Measurements from ENCODE around the gene ZNF280D.
"Not testable (repeated sequence)": the region's sequence is repeated elsewhere in the genome, so short reads cannot be mapped to it uniquely, and the experiment has no call there.

ZNF280D gene, protein sequence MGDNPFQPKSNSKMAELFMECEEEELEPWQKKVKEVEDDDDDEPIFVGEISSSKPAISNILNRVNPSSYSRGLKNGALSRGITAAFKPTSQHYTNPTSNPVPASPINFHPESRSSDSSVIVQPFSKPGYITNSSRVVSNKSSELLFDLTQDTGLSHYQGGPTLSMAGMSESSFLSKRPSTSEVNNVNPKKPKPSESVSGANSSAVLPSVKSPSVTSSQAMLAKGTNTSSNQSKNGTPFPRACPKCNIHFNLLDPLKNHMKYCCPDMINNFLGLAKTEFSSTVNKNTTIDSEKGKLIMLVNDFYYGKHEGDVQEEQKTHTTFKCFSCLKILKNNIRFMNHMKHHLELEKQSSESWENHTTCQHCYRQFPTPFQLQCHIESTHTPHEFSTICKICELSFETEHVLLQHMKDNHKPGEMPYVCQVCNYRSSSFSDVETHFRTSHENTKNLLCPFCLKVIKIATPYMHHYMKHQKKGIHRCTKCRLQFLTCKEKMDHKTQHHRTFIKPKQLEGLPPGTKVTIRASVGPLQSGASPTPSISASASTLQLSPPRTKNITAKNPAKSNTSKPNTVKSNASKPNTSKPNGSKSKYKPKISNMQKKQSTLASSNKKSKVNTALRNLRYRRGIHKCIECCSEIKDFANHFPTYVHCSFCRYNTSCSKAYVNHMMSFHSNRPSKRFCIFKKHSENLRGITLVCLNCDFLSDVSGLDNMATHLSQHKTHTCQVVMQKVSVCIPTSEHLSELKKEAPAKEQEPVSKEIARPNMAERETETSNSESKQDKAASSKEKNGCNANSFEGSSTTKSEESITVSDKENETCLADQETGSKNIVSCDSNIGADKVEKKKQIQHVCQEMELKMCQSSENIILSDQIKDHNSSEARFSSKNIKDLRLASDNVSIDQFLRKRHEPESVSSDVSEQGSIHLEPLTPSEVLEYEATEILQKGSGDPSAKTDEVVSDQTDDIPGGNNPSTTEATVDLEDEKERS

DNA sequence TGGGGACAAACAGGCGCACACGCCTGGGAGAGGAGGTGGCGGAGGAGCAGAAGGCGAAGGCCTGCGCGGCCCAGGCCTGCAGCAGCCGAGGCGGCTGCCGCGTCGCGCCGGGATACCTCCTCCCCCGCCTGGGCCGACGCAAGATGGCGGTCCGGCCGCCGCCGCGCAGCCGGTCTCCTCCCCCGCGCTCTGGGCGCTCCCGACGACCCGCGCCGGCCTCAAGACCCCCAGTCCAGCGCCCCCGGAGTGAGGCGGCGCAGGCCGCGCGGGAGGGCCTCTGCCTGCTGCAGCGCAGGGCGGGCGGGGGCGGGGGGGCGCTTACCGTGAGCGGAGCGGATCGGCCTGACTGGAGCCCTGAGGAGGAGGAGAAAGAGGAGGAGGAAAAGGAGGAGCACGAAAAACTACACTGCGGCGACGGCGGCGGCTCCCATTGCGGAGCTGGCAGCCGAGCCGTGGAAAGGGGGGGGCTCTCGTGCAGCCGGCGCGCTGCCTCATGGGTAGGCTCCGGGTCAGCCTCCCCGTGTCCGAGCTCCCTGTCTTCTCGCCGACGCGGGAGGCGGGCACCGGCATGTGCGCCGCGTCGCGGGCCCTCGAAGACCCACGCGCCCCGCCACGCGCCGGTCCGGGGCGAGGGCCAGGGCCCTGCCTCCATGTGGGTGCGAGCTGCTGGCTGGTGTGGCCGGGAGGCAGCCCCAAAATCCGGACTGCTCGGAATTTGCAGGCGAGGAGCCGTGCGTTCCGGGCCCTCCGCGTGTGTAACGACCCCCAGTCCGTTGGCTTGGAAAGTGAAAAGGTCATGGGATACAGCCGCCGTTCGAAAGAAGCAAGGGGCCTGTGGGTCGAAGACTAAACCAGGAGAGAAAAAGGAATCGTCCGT, at the start of gene ZNF280D:
Gene ZNF280D (minus strand): TSS at position 374 of the 877 bp plus-strand sequence. CDS start 26,400 bp downstream, outside the sequence.
- DNase-seq: peak; percentile 96

DNA sequence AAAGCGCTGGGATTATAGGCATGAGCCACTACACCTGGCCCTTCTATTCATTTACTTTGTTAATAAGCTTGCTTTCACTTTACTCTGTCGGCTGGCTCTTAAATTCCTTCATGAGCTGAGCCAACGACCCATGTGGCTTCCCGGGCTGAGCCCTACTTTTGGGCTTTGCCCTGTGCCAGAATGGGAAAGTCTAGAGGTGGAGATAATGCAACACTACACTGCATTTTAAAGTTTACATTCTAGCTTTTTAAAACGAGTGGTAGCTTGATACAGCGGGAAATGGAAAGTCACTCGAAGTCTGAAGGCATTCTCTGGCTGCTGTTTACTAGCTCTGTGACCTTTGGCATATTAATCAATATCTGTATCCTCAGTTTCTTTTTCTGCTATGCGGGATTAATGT, 49.0 kb upstream of the ZNF280D start:
- no peak for DNase-seq

DNA sequence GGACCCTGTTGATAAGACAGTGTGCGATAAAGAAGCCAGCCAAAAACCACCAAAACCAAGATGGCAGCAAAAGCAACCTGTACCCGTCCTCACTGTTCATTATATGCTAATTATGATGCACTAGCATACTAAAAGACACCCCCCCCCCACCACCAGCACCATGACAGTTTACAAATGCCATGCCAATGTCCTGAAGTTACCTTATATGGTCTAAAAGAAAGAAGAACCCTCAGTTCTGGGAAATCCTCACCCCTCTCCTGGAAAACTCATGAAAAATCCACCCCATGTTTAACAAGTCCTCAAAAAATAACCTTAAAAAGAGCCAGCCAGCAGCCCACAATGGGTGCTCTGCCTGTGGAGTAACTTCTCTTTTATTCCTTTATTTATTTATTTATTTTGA, 48.4 kb upstream of the ZNF280D start:
- no peak for DNase-seq

DNA sequence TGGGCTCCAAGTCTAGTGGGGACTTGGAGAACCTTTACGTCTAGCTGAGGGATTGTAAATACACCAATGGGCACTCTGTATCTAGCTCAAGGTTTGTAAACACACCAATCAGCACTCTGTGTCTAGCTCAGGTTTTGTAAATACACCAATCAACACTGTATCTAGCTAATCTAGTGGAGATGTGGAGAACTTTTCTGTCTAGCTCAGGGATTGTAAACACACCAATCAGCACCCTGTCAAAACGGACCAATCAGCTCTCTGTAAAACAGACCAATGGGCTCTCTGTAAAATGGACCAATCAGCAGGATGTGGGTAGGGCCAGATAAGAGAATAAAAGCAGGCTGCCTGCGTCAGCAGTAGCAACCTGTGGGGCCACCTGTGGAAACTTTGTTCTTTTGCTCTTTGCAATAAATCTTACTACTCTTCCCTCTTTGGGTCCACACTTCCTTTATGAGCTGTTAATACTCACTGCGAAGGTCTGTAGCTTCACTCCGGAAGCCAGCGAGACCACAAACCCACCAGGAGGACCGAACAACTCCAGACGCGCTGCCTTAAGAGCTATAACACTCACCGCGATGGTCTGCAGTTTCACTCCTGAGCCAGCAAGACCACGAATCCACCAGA, 46.9 kb upstream of the ZNF280D start:
- not testable (repeated sequence) for DNase-seq

DNA sequence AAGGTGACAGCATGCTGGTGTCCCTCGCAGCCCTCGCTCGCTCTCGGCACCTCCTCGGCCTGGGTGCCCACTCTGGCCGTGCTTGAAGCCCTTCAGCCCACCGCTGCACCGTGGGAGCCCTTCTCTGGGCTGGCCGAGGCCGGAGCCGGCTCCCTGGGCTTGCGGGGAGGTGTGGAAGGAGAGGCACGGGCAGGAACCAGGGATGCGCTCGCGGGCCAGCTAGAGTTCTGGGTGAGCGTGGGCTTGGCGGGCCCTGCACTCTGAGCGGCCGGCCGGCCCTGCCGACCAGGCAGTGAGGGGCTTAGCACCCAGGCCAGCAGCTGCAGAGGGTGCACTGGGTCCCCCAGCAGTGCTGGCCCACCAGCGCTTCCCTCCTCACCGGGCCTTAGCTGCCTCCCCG, 46.1 kb upstream of the ZNF280D start:
- not testable (repeated sequence) for DNase-seq

DNA sequence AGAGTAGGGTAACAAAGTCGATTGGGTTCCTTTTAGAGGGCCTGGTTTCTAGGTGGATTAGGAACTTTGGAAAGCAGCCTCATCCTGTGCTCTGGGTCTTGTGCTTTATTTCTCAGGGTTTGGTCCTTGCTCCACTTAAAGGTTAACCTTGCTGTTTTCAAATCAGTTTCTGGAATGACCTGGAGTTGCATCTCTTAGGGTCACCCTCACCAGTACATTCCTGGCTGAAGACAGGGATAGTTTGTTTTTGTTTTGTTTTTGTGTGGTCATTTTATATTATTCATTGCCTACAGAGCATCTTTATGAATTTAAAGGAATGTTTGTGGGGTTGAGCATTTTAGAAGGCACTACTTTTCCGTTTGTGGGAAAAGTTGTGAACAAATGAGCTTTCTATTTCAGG, 45.5 kb upstream of the ZNF280D start:
- no peak for DNase-seq

DNA sequence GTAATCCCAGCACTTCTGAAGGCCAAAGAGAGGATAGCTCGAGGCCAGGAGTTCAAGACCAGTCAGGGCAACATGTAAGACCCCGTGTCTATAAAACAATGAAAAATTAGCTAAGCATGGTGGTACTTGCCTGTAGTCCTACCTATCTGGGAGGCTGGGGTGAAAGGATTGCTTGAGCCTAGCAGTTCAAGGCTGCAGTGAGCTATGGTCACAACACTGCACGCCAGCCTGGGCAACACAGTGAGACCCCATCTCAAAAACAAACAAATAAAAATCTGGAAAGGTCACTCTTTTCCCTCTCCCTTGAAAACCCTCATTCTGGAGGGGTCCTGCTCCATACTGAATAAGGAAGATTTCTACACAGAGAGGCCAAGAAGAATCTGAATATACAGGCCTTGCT, 43.5 kb upstream of the ZNF280D start:
- no peak for DNase-seq

DNA sequence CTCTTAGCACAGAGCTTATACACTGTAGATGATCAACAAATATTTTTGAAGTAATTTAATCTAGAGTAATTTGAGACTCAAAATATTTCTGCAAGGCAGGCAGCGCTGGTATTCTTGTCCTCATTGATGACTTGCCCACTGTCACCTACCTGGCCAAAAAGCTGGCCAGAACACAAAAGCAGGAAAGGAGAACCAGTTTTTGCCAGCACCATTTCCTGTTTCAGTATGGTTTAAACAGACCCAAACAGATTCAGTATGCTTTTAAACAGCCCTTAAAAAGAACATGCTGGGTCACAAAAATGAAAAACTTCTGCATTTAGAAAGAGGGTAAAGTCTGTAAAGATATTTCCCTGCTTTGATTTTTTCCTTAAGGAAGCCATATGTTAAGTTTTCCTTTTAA, 42.3 kb upstream of the ZNF280D start:
- DNase-seq: no peak

DNA sequence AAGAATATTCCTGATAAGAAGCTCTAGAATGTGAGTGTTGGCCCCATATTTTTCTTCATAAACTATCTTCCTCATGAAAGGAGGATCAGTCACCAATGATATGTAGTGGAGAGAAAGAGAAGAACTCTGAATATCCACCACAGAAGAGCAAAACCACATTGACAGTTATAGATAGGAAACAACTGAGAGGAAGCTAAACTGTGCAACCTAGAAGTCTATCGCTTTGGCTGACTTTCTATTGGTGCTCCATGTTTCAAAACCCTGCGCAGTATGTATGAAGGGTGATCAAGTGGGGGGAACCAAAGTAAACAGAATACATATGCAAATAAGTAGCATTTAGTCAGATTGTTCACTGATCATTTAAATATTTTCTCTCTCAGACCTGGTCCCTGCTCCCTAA, 41.0 kb upstream of the ZNF280D start:
- no peak for DNase-seq

DNA sequence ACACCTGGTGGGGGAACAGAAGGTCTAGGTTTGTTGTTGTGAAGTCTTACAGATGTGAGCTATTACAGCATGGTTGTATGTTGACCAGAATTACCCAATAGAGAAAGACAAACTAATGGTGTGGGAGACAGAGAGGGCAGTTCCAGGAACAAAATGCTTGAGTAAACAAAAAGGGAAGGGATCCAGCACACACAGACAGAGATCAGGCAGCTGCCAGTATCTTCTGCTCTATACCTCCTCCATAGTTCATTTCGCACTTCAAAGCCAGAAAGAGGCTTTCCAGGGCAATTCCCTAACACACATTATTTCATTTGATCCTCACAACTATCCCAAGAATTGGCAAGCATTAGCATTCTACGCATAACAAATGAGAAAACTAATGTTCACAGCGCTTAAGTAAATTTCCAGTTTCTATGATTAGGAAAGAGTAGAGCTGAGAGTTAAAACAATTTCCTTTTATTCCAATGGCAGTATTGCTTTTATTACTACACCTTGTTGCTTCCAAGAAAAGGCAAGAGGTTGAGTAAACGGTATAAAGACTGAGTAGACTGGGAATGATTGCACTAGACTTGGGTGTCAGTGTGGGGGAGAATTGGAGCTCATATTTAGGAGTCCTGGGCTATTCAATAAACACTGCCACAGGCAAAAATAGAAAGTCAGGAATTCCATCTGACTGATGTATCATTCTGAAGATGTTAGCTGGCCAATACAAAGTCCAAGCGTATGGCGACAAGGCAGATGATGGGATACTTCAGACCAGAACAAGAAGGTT, 39.7 kb upstream of the ZNF280D start:
- peak; percentile 28 for DNase-seq

DNA sequence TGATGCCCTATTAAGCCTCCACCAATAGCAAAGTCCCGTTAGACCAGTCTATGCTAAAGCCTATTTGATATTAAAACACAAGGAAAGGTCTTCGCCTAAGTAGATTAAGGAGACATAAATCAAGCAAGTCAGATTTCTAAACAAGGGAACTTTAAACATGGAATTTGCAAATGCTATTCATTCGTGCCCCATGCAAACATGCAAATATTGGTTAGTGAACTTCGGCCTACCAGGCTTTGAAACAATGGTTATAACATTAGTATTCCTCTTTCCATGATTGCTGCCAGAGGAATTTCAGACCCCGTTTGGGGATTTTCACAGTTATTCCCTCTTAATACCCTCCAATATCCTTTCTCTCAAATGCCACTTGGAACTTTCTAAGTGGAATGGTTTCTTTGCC, 36.9 kb upstream of the ZNF280D start:
- no peak for DNase-seq

DNA sequence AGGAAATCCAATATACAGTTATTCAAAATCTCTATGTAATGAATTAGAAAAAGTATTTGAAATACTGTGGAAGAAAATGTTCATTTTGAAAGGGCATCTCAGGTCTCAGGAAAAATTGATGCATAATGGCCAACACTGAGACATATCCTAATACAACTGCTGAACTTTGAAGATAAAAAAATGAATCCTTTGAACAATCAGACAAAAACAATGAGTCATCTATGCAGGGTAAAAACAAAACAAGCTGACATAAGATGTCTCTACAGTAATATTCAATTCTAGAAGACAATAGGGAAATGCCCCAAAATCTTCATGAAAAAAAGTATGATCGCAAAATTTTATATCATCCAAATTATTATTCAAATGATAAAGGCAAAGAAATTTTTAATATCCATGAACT, 34.0 kb upstream of the ZNF280D start:
- no peak for DNase-seq

DNA sequence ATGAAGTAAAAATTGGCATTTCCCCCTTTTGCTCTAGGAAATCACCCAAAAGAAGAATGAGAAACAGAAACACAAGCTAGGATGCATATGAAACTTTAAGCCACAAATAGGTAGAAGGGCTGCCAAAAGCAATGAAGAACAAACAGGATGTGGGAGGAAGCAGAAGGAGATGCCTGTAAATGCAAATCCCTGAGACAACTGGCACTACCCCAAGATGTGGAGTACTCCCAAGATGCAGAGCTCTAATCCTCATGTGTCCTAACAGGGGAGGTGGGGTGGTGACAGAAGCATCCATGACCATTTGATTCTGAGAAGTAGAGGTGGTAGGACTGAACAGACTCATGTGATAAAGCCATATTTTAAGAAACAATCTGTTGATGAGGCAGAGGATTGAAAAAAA, 31.9 kb upstream of the ZNF280D start:
- DNase-seq: peak; percentile 59

DNA sequence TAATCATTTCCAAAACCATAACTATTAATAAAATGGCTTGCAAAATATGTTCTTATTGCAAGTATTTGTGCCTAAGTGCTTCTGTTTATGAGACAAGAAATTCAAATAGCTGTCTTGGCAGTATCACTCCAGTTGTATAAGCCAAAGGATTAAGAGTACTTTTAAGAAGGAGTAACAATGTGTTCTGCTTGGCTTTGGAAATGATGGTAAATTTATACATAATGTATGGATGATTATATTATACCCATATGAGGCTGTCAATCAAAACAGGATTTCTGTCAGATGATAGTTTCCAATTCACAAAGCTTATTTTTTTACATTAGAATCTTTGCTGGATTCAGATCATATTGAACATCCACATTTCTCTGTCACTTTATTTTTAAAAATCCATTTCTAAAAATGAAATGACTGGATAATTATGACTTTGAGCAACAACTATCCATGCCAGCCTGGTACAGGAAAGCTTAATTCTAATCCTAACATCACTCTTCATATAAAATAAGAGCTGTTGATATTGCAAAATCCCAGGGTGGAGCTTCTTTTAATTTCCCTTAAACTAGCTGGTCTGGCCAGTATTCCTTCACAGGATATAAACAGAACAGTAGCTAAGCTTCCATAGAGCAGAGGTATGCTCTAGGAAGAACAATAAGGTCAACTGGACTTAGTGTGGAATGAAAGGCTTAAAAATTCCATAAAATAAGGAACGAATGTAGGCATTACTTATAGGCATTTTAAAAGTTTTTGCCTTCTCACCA, 30.0 kb upstream of the ZNF280D start:
- DNase-seq: no peak

DNA sequence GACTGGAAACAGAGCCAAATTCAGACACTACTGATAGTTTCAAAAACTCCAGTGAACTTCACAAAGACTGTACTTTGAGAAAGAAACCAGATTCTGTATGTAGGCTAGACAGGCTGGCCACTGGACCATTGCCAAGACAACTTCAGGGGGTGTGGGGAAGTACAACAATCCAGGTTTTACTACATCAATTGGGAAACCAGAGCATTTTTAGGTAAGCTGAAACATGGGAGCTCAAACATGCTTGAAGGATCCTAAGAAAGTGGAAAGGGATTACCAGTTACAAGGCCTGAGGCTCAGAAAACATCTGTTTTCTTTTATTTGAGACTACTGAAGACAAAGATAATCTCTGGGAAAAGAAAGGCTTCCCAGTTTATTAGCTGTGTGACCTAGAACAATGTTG, 26.9 kb upstream of the ZNF280D start:
- DNase-seq: no peak

DNA sequence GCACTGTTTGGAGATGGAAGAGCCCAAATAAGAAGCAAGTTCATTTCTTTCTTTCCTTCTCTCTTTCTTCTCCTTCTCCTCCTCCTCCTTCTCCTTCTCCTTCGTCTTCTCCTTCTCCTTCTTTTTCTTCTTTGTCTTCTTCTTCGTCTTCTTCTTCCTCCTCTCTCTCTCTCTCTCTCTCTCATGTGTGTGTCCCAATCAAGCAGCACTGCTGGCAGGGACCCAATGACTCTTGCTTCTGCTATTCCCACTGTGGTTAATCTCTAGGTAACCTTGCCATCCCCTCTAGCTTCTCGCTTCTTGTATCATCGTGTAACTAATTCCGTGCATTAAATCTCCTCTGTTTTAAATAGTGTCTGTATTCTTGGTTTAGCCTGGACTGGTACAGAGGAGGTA, 26.1 kb upstream of the ZNF280D start:
- DNase-seq: no peak

DNA sequence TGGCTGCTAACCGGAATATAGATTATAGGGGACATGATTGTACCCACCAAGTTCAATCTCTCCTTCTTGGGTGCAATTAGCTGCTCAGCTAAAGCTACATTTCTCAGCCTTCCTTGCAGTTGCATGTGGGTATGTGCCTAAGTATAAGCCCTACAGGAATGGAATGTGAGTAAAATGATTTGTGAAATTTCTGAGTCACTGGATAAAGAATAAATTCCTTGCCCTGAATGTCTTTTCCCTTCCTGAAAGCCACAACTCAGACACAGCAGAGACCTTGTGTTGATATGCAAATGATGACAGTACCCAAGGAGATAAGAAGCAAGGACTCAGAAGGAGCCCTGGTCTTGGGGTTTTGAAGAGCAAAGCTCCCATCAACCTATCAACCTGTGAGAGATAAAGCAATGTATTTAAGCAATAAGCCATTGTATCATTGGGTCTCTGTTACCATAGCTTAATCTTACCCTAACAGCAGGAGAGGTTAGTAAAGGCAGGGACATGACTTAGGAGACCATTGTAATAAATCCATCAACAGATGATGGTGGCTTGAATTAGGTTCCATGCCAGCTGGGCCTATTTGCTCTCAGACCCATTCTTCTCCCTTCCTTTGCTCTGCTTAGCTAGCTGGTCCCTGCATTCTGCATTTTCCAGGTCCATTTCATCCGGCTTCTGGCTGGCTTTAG, 25.6 kb upstream of the ZNF280D start:
- DNase-seq: no peak

DNA sequence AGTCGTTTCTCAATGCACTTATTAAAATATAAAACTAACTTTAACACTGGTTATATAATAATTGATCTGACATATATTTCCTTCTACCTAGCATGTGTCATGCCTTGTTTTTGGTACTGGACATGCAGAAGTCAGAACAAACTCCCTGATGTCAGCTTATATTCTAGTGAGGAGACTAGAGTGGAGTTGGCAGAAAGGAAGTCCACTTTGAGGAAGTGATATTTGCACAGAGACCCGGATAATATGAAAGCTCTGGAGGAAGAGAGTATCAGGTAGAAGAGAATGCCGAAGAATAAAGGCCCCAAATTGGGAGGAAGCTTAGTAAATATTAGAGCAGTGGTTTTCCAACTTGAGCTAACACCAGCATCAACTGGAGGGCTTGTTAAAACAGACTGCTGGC, 24.6 kb upstream of the ZNF280D start:
- DNase-seq: no peak

DNA sequence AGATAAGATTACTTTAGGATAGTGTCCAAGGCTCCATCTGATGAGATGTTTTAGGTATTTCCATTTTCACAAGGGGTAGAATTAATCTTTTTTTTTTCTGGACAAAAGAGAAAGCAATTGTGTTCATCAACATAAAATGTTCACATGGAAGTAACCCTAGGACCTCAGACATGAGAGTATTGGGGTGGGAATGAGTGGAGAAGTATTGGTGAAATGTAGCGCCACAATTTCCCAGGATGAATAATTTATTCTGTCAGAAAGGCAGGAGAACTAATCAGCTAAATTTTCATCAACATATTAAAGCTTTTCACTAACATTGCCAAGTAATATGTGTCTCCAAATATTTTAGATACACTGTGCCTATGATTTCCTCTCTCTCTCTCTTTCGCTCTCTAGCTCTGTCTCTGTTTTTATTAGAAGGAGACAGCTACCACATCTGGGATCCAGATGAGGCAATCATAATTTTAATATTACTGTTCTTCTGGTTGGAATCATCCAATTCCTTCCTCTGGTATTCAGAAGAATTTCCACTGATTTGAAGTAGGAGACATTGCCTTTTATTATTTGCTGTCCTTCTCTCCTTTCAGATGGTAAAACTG, 21.6 kb upstream of the ZNF280D start:
- DNase-seq: no peak

DNA sequence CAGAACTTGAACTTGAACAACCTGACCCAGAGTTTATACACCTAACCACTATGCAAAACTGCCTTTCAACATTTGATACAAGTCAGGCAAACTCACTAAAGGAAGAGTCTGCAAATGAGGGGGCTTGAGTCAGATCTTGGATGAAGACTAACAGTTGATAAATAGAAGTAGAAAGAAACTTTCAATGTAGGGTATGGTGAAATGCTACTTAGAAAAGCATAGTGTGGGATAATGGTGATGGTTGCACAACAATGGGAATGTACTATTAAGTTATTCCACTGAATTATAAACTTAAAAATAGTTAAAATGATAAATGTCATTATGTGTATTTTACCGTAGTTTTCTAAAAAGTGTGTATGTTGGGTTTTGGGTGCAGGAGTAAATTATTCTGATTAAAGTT, 19.7 kb upstream of the ZNF280D start:
- no peak for DNase-seq
